HFFc6 (cell line): ENCODE results near the gene DICER1. TPM values are rescaled to one million over a fixed set of nuclear protein-coding genes. Genes with fewer than 3 reads are reported as not detected.

Source experiments
- DNase-seq: peaks from one replicate; pipeline ENCODE4 v3.0.0-alpha.2; 2018
- H3K27ac Mint-ChIP-seq: 2 replicates; pipeline ENCODE4 v1.8.0; 2020; ENCODE audit warnings: mild to moderate bottlenecking, mixed read lengths
- H3K27me3 Mint-ChIP-seq: 2 replicates; pipeline ENCODE4 v1.8.0; 2021; ENCODE audit warnings: mild to moderate bottlenecking, moderate library complexity, mixed read lengths; ENCODE audit not compliant: insufficient read depth
- H3K36me3 Mint-ChIP-seq: 2 replicates; pipeline ENCODE4 v1.8.0; 2021; ENCODE audit warnings: low read depth, mixed read lengths
- H3K4me1 Mint-ChIP-seq: 2 replicates; pipeline ENCODE4 v1.8.0; 2020; ENCODE audit warnings: low read depth, mixed read lengths
- H3K4me3 Mint-ChIP-seq: 2 replicates; pipeline ENCODE4 v1.8.0; 2020; ENCODE audit warnings: mild to moderate bottlenecking, moderate library complexity, mixed read lengths
- H3K9me3 Mint-ChIP-seq: 2 replicates; pipeline ENCODE4 v1.8.0; 2020; ENCODE audit warnings: mild to moderate bottlenecking, mixed read lengths
- CTCF ChIP-seq: fragments of 200-600 bp; sonication (generic); IDR thresholded peaks from 2 replicates; pipeline ENCODE4 v1.5.0; 2021; ENCODE audit warnings: antibody characterized with exemption, mild to moderate bottlenecking
- total RNA-seq, 6 experiments: library from RNA; stranded (reverse); fragmentation: NEBNext Ultra II Directional; extraction: Animal tissue kit (Norgen Biotek cat#: 25700); gene quantifications; 2 replicates in 1 of 6; 3 replicates in 5 of 6; pipeline ENCODE4 v1.2.3, GENCODE V29; 2021

DICER1 gene
- total RNA-seq, 6 experiments from 2014 or later = 34.0 to 40.0 (median 37.6) TPM

- Mint-ChIP-seq H3K36me3 (no peaks in the 10 kb centered on the region), H3K9me3 (peaks cover 2% of the 10 kb centered on the region; the same call in 1 of the 2 replicates), H3K4me1 (no peaks in the 10 kb centered on the region), H3K27ac (no peak overlapping the region), H3K4me3 (no peak overlapping the region), H3K27me3 (peaks cover 14% of the 10 kb centered on the region)
- DNase-seq = no peak
- no peak for TF ChIP-seq CTCF
Observed at GRCh38 chr14:95046711-95047681, 110.3 kb downstream of the DICER1 start.

GRCh38 chr14:95045836-95046430 is 111.4 kb downstream of the DICER1 start:
- H3K4me3 Mint-ChIP-seq = no peak overlapping the region
- DNase-seq = no peak
- no peak for TF ChIP-seq CTCF
- no peaks in the 10 kb centered on the region for H3K4me1 Mint-ChIP-seq
- peaks cover 5% of the 10 kb centered on the region; the same call in 1 of the 2 replicates for H3K9me3 Mint-ChIP-seq
- H3K36me3 Mint-ChIP-seq = no peaks in the 10 kb centered on the region
- no peak overlapping the region for H3K27ac Mint-ChIP-seq
- H3K27me3 Mint-ChIP-seq = peaks cover 18% of the 10 kb centered on the region

GRCh38 chr14:95045106-95045701 is 112.1 kb downstream of the DICER1 start:
- no peak overlapping the region for H3K27ac Mint-ChIP-seq
- TF ChIP-seq CTCF = no peak
- no peaks in the 10 kb centered on the region for H3K4me1 Mint-ChIP-seq
- no peak for DNase-seq
- H3K9me3 Mint-ChIP-seq = peaks cover 11% of the 10 kb centered on the region; the same call in 1 of the 2 replicates
- no peak overlapping the region for H3K4me3 Mint-ChIP-seq
- H3K36me3 Mint-ChIP-seq = no peaks in the 10 kb centered on the region
- peaks cover 18% of the 10 kb centered on the region for H3K27me3 Mint-ChIP-seq

DNA sequence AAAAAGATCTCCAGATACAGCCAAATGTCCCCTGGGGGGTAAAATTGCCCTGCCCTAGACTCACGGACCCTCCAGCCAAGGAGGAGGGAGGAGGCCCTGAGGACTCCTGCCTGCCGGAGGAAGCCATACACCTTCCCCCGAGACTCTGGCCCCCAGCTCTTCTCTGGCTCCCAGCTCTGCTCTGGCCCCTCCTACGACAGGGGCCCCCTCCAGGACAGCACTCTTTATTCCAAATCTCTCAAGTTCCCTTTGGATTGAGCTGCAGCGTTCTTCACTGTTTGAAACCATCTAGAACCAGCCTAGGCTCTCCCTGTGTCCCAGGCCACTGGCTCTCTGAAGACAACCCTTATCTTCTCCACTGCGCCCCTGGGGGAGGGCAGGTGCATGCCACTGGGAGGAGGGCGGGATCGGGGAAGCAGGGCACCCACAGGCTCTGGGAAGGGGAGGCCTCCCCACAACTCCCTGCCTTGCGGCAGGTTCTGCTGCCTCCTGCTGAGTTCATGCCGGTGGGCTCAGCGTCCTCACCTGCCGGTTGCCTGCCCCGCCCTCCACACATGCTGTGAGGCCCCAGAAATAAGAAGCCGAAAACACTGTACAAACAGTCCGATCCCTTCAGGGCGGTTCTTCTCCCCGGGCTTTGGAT is 112.7 kb downstream of the DICER1 start:
- H3K36me3 Mint-ChIP-seq = no peaks in the 10 kb centered on the region
- peaks cover 18% of the 10 kb centered on the region for H3K27me3 Mint-ChIP-seq
- H3K4me3 Mint-ChIP-seq = no peak overlapping the region
- H3K27ac Mint-ChIP-seq = no peak overlapping the region
- H3K9me3 Mint-ChIP-seq = peaks cover 11% of the 10 kb centered on the region; the same call in 1 of the 2 replicates
- H3K4me1 Mint-ChIP-seq = no peaks in the 10 kb centered on the region
- no peak for DNase-seq
- TF ChIP-seq CTCF = no peak

- Mint-ChIP-seq H3K36me3 (no peaks in the 10 kb centered on the region), H3K27ac (no peak overlapping the region), H3K9me3 (peaks cover 11% of the 10 kb centered on the region; the same call in 1 of the 2 replicates), H3K4me1 (no peaks in the 10 kb centered on the region), H3K27me3 (peaks cover 16% of the 10 kb centered on the region), H3K4me3 (no peak overlapping the region)
- DNase-seq = no peak
- TF ChIP-seq CTCF = no peak
Observed at GRCh38 chr14:95043732-95044462, 113.4 kb downstream of the DICER1 start.
